ENCODE data around the gene PITHD1. TPM values are rescaled to one million over a fixed set of nuclear protein-coding genes. Genes with fewer than 3 reads are reported as not detected.

PITHD1 gene
- total RNA-seq, 1 donor from 2014 or later: 37.6 TPM

GRCh38 chr1:23804183-23804835 is 26.1 kb downstream of the PITHD1 start:
- Histone ChIP-seq H3K36me3 (ENCODE audit: control insufficient read depth, insufficient read depth, low read length) (no peaks in the 10 kb centered on the region), H3K4me3 (ENCODE audit: low read depth, low read length) (no peak overlapping the region), H3K27me3 (ENCODE audit: control insufficient read depth, insufficient read depth, low read length) (no peaks in the 10 kb centered on the region)
- DNase-seq (ENCODE audit: low read depth): no peak
- TF ChIP-seq, protein P1, sequence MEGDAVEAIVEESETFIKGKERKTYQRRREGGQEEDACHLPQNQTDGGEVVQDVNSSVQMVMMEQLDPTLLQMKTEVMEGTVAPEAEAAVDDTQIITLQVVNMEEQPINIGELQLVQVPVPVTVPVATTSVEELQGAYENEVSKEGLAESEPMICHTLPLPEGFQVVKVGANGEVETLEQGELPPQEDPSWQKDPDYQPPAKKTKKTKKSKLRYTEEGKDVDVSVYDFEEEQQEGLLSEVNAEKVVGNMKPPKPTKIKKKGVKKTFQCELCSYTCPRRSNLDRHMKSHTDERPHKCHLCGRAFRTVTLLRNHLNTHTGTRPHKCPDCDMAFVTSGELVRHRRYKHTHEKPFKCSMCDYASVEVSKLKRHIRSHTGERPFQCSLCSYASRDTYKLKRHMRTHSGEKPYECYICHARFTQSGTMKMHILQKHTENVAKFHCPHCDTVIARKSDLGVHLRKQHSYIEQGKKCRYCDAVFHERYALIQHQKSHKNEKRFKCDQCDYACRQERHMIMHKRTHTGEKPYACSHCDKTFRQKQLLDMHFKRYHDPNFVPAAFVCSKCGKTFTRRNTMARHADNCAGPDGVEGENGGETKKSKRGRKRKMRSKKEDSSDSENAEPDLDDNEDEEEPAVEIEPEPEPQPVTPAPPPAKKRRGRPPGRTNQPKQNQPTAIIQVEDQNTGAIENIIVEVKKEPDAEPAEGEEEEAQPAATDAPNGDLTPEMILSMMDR (IDR thresholded peaks at IDR 0.05; ENCODE audit: insufficient read depth, low read length, poor library complexity, severe bottlenecking): peak; percentile 41

DNA sequence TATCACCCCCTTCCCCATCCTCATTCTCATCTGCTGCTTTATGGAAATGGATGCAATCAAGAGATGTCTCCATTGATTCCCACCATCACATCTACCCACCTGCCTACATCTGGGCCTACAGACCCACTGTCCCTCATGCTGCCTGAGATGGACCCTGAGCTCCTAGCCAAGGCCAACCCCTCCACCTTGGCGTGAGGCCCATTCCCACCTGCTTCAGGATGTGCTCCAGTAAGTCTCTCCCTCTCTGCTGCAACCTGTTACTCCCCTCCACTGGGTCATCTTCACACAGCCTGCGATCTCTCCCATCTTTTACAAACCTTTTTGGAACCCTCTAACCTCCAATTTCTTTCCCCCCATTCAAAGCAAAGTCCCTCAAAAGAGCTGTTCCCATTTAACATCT is 26.8 kb downstream of the PITHD1 start:
- Histone ChIP-seq H3K27me3 (ENCODE audit: control insufficient read depth, insufficient read depth, low read length) (no peaks in the 10 kb centered on the region), H3K4me3 (ENCODE audit: low read depth, low read length) (no peak overlapping the region), H3K36me3 (ENCODE audit: control insufficient read depth, insufficient read depth, low read length) (no peaks in the 10 kb centered on the region)
- TF ChIP-seq, protein P1 (IDR thresholded peaks at IDR 0.05; ENCODE audit: insufficient read depth, low read length, poor library complexity, severe bottlenecking): no peak
- no peak for DNase-seq (ENCODE audit: low read depth)

DNA sequence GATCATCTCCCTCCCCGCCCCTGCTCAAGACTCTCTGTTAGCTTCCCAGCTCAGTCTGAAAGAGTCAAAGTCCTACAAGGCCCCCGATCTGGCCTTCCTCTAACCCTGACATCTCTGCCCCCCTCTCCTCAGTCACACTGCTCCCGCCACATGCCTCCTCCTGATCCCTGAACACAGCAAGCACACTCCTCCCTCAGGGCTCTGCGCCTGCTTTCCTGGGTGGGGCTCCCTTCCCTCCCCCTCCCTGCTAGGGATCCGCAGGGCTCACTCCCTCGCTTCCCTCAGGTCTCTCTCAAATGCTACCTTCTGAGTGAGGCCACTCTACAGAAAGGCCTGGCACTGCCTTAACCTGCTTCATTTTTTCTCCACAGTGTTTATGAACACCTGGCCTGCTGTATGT is 28.1 kb downstream of the PITHD1 start:
- H3K4me3 ChIP-seq (ENCODE audit: low read depth, low read length): no peak overlapping the region
- TF ChIP-seq, protein P1 (IDR thresholded peaks at IDR 0.05; ENCODE audit: insufficient read depth, low read length, poor library complexity, severe bottlenecking): no peak

GRCh38 chr1:23807453-23807852 is 29.2 kb downstream of the PITHD1 start:
- DNase-seq (ENCODE audit: low read depth): no peak
- Histone ChIP-seq H3K27me3 (ENCODE audit: control insufficient read depth, insufficient read depth, low read length) (no peaks in the 10 kb centered on the region), H3K4me3 (ENCODE audit: low read depth, low read length) (no peak overlapping the region), H3K36me3 (ENCODE audit: control insufficient read depth, insufficient read depth, low read length) (no peaks in the 10 kb centered on the region)
- TF ChIP-seq, protein P1 (IDR thresholded peaks at IDR 0.05; ENCODE audit: insufficient read depth, low read length, poor library complexity, severe bottlenecking): no peak

More for the DNA sequence above, 28.1 kb downstream of the PITHD1 start:
- no peak for DNase-seq (ENCODE audit: low read depth)
- Histone ChIP-seq H3K27me3 (ENCODE audit: control insufficient read depth, insufficient read depth, low read length) (no peaks in the 10 kb centered on the region), H3K36me3 (ENCODE audit: control insufficient read depth, insufficient read depth, low read length) (no peaks in the 10 kb centered on the region)

DNA sequence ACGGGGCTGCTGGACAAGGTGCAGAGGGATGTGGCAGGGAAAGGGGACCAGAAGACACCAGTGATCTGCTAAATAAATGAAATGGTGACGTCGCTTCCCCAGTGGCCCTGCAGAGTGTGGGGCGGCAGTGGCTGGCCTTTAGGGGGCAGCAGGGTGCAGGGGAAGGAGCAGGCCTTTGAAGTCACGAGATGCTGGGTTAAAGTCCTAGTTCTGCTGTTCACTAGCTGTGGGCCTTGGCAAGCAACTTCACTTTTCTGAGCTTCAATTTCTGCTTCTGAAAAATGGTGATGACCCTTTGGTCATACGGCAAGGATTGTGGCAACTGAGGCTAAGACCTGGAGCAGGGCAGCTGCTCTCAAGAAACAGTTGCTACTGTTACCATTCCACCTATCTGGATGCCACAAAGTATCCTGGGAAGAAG is 31.5 kb downstream of the PITHD1 start:
- Histone ChIP-seq H3K27me3 (ENCODE audit: control insufficient read depth, insufficient read depth, low read length) (no peaks in the 10 kb centered on the region), H3K36me3 (ENCODE audit: control insufficient read depth, insufficient read depth, low read length) (no peaks in the 10 kb centered on the region), H3K4me3 (ENCODE audit: low read depth, low read length) (no peak overlapping the region)
- DNase-seq (ENCODE audit: low read depth): no peak
- TF ChIP-seq, protein P1 (IDR thresholded peaks at IDR 0.05; ENCODE audit: insufficient read depth, low read length, poor library complexity, severe bottlenecking): peak; percentile 91
